ENCODE data around the gene NBEA.

Gene NBEA, protein sequence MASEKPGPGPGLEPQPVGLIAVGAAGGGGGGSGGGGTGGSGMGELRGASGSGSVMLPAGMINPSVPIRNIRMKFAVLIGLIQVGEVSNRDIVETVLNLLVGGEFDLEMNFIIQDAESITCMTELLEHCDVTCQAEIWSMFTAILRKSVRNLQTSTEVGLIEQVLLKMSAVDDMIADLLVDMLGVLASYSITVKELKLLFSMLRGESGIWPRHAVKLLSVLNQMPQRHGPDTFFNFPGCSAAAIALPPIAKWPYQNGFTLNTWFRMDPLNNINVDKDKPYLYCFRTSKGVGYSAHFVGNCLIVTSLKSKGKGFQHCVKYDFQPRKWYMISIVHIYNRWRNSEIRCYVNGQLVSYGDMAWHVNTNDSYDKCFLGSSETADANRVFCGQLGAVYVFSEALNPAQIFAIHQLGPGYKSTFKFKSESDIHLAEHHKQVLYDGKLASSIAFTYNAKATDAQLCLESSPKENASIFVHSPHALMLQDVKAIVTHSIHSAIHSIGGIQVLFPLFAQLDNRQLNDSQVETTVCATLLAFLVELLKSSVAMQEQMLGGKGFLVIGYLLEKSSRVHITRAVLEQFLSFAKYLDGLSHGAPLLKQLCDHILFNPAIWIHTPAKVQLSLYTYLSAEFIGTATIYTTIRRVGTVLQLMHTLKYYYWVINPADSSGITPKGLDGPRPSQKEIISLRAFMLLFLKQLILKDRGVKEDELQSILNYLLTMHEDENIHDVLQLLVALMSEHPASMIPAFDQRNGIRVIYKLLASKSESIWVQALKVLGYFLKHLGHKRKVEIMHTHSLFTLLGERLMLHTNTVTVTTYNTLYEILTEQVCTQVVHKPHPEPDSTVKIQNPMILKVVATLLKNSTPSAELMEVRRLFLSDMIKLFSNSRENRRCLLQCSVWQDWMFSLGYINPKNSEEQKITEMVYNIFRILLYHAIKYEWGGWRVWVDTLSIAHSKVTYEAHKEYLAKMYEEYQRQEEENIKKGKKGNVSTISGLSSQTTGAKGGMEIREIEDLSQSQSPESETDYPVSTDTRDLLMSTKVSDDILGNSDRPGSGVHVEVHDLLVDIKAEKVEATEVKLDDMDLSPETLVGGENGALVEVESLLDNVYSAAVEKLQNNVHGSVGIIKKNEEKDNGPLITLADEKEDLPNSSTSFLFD (N-terminal part only)
- long read RNA-seq, partial matches to known transcripts, result 1 of 4 reads
- long read RNA-seq, other reads (novel, unspliced or antisense), result 3 of 4 reads

DNA sequence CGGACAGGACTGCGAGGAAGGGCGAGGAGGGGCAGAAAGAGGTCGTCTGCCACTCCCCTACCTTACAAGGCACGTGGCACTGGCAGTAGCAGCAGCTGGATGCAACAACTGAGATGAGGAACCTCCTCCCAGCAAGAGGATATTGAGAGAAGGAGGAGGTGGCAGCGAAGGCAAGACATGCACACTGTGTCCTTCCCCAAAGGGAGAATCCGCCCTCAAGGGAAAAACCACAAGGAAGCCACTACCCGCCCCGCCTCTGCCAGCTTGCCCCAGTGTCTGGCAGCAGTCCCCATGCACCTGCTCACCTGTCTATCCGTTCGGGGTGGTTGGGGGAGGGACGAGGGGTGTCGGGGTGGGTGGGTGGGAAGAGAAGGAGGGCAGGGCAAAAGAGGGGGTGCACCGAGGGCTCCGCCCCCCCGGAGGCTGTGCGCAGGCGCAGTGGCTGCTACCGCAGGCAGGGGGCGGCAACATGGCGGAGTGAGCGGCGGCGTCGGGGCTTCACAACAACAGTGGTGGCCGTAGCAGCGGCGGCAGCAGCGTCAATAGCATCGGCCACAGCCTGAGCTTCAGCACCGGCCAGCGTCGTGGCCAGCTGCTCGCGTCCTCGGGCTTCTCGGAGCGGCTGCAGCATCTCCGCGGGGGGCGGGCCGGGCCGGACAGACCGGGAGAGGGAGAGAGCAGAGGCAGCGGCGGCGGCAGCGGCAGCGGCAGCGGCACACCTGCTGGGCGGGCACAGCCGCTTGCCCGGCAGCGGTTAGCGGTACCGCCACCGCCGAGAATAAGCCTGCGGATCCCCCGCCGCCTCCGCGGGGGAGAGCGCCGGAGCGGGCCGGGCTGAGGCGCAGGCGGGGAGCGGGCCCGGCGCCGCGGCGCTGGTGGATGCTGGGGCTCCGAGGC, at the start of gene NBEA:
TSS of gene NBEA (plus strand) at position 436 of the 897 bp plus-strand sequence. CDS start 551 bp downstream, outside the sequence.
- peak; percentile 24 to 75 for DNase-seq (ENCODE audit: low read depth in 1 of 2, low spot score in 1 of 2)
- TF ChIP-seq POLR2AphosphoS5 (IDR thresholded peaks at IDR 0.05; ENCODE audit: low read depth) (no peak), GABPA (IDR thresholded peaks at IDR 0.05; ENCODE audit: low read depth) (no peak), SPI1 (IDR thresholded peaks at IDR 0.05; ENCODE audit: borderline replicate concordance, low read depth) (no peak)
- TF ChIP-seq, protein P1, sequence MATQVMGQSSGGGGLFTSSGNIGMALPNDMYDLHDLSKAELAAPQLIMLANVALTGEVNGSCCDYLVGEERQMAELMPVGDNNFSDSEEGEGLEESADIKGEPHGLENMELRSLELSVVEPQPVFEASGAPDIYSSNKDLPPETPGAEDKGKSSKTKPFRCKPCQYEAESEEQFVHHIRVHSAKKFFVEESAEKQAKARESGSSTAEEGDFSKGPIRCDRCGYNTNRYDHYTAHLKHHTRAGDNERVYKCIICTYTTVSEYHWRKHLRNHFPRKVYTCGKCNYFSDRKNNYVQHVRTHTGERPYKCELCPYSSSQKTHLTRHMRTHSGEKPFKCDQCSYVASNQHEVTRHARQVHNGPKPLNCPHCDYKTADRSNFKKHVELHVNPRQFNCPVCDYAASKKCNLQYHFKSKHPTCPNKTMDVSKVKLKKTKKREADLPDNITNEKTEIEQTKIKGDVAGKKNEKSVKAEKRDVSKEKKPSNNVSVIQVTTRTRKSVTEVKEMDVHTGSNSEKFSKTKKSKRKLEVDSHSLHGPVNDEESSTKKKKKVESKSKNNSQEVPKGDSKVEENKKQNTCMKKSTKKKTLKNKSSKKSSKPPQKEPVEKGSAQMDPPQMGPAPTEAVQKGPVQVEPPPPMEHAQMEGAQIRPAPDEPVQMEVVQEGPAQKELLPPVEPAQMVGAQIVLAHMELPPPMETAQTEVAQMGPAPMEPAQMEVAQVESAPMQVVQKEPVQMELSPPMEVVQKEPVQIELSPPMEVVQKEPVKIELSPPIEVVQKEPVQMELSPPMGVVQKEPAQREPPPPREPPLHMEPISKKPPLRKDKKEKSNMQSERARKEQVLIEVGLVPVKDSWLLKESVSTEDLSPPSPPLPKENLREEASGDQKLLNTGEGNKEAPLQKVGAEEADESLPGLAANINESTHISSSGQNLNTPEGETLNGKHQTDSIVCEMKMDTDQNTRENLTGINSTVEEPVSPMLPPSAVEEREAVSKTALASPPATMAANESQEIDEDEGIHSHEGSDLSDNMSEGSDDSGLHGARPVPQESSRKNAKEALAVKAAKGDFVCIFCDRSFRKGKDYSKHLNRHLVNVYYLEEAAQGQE (IDR thresholded peaks at IDR 0.05; ENCODE audit: insufficient replicate concordance, low read depth), result peak; percentile 53
- TF ChIP-seq, protein P2, sequence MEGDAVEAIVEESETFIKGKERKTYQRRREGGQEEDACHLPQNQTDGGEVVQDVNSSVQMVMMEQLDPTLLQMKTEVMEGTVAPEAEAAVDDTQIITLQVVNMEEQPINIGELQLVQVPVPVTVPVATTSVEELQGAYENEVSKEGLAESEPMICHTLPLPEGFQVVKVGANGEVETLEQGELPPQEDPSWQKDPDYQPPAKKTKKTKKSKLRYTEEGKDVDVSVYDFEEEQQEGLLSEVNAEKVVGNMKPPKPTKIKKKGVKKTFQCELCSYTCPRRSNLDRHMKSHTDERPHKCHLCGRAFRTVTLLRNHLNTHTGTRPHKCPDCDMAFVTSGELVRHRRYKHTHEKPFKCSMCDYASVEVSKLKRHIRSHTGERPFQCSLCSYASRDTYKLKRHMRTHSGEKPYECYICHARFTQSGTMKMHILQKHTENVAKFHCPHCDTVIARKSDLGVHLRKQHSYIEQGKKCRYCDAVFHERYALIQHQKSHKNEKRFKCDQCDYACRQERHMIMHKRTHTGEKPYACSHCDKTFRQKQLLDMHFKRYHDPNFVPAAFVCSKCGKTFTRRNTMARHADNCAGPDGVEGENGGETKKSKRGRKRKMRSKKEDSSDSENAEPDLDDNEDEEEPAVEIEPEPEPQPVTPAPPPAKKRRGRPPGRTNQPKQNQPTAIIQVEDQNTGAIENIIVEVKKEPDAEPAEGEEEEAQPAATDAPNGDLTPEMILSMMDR (IDR thresholded peaks at IDR 0.05; ENCODE audit: insufficient read depth, low read length), result no peak
- Histone ChIP-seq H3K27me3 (ENCODE audit: insufficient read depth, poor library complexity, severe bottlenecking) (peaks cover 30% of the 10 kb centered on the region), H3K27ac (replicated peaks) (no peak within 1 kb of the TSS), H3K4me3 (replicated peaks; ENCODE audit: insufficient read depth, low read length) (peak within 1 kb of the TSS; percentile 49)

DNA sequence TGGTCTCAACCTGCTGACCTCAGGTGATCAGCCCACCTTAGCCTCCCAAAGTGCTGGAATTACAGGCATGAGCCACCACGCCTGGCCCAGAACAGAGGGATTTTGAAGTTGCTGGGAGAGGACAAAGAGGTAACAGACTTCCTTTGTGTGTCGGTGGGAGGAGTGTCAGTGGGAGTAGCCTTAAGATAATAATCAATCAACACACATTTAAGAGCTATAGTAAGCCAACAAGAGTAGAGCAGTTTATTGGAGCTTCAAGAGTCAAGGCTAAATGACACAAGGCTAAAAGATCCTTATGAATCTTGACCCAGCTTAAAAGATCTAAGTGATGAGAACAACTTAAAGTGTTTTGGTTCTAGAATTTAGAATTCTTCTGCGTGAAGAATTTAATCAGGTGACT, 47.3 kb upstream of the NBEA start:
- DNase-seq (ENCODE audit: low read depth in 1 of 2, low spot score in 1 of 2), result no peak
- no peak overlapping the region for H3K27ac ChIP-seq (replicated peaks)
- TF ChIP-seq POLR2AphosphoS5 (IDR thresholded peaks at IDR 0.05; ENCODE audit: low read depth), result no peak
- TF ChIP-seq, protein P1 (IDR thresholded peaks at IDR 0.05; ENCODE audit: insufficient replicate concordance, low read depth), result no peak
- TF ChIP-seq, protein P2 (IDR thresholded peaks at IDR 0.05; ENCODE audit: insufficient read depth, low read length), result no peak
- no peak for TF ChIP-seq GABPA (IDR thresholded peaks at IDR 0.05; ENCODE audit: low read depth)
- TF ChIP-seq SPI1 (IDR thresholded peaks at IDR 0.05; ENCODE audit: borderline replicate concordance, low read depth), result no peak
- H3K4me3 ChIP-seq (replicated peaks; ENCODE audit: insufficient read depth, low read length), result no peak overlapping the region
- H3K27me3 ChIP-seq (ENCODE audit: insufficient read depth, poor library complexity, severe bottlenecking), result no peaks in the 10 kb centered on the region

DNA sequence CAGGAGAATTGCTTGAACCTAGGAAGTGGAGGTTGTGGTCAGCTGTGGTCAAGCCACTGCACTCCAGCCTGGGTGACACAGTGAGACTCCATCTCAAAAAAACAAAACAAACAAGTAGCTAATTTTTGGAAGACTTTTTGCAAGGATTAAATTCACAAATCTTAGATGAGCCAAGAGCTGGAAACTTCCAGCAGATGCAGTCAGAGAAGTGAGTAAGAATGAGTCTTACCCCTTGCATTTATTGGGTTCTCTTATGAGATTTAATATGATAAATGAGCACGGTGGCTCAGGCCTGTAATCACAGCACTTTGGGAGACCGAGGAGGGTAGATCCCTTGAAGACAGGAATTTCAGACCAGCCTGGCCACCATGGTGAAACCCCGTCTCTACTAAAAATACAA, 44.9 kb upstream of the NBEA start:
- Histone ChIP-seq H3K27ac (replicated peaks) (no peak overlapping the region), H3K4me3 (replicated peaks; ENCODE audit: insufficient read depth, low read length) (no peak overlapping the region), H3K27me3 (ENCODE audit: insufficient read depth, poor library complexity, severe bottlenecking) (no peaks in the 10 kb centered on the region)
- TF ChIP-seq GABPA (IDR thresholded peaks at IDR 0.05; ENCODE audit: low read depth), result no peak
- TF ChIP-seq, protein P2 (IDR thresholded peaks at IDR 0.05; ENCODE audit: insufficient read depth, low read length), result no peak
- DNase-seq (ENCODE audit: low read depth in 1 of 2, low spot score in 1 of 2), result no peak
